ENCODE measurements around the gene KISS1.

DNA sequence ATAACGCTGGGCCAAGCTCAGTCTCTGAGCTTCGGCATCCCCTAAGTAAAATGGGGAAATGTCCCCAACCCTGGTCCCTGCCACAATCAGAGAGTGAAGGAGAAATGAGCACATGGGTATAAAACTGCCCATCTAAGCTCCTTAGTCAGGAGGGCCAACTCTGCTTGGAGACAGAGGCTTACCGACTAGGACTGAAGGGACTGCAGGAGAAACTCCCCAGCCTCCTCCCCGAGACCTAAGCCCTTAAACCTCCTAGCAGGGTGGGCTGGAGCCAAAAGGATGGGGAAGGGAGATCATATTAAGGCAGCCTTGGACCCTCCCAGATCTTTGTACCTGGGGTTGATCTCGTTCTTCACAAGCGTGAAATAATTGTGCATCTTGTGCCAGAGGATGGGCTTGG lies 50.0 kb downstream of the KISS1 start:
- TF ChIP-seq, protein P1, sequence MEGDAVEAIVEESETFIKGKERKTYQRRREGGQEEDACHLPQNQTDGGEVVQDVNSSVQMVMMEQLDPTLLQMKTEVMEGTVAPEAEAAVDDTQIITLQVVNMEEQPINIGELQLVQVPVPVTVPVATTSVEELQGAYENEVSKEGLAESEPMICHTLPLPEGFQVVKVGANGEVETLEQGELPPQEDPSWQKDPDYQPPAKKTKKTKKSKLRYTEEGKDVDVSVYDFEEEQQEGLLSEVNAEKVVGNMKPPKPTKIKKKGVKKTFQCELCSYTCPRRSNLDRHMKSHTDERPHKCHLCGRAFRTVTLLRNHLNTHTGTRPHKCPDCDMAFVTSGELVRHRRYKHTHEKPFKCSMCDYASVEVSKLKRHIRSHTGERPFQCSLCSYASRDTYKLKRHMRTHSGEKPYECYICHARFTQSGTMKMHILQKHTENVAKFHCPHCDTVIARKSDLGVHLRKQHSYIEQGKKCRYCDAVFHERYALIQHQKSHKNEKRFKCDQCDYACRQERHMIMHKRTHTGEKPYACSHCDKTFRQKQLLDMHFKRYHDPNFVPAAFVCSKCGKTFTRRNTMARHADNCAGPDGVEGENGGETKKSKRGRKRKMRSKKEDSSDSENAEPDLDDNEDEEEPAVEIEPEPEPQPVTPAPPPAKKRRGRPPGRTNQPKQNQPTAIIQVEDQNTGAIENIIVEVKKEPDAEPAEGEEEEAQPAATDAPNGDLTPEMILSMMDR (IDR thresholded peaks at IDR 0.05; ENCODE audit: poor library complexity): no peak
- no peak for TF ChIP-seq EZH2 (IDR thresholded peaks at IDR 0.05; ENCODE audit: borderline replicate concordance)
- TF ChIP-seq EZH2phosphoT487 (IDR thresholded peaks at IDR 0.05; ENCODE audit: low read depth, severe bottlenecking, unreplicated experiment): no peak

All from hepatocyte (in vitro differentiated cells).